ENCODE results near the gene NELL1.

- no peak for TF ChIP-seq CTCF (IDR thresholded peaks at IDR 0.05)
- no peak for TF ChIP-seq POLR2A (IDR thresholded peaks at IDR 0.05)
Measured at GRCh38 chr11:21492931-21493330, 823.5 kb downstream of the NELL1 start.
